C4-2B (cell line): ENCODE data around the gene CCL16.

ENCODE experiments used
- CTCF ChIP-seq: fragments of 450-650 bp; conservative IDR thresholded peaks from 2 replicates; pipeline ENCODE4 v1.5.1; 2017; ENCODE audit warnings: mild to moderate bottlenecking
- ZFX ChIP-seq: fragments of 450-650 bp; IDR thresholded peaks from 2 replicates; pipeline ENCODE4 v1.6.1; 2017

- TF ChIP-seq CTCF = no peak
- no peak for TF ChIP-seq ZFX
Observed at GRCh38 chr17:35932586-35932985, 48.7 kb downstream of the CCL16 start.
